Stimulated activated CD4-positive, alpha-beta T cell treated with anti-CD3 and anti-CD28 coated beads, TNF-alpha, amount 100 ng/mL, for 24 hours (primary cell): ENCODE data around the gene PIH1D1.

ENCODE experiments used
- DNase-seq, 3 experiments: peaks; one replicate each; pipeline ENCODE4 v3.0.0-alpha.2; 2020; ENCODE audit warnings: low read depth in 3 of 3

PIH1D1 gene

GRCh38 chr19:49451430-49452181, at the start of gene PIH1D1:
PIH1D1 (minus strand) TSS chr19:49451814; CDS start chr19:49451574, 240 bp downstream.
- peak; percentile 86 to 94 (median 93) for DNase-seq

- no peak for DNase-seq
Measured at GRCh38 chr19:49499030-49499670, 47.5 kb upstream of the PIH1D1 start.

DNA sequence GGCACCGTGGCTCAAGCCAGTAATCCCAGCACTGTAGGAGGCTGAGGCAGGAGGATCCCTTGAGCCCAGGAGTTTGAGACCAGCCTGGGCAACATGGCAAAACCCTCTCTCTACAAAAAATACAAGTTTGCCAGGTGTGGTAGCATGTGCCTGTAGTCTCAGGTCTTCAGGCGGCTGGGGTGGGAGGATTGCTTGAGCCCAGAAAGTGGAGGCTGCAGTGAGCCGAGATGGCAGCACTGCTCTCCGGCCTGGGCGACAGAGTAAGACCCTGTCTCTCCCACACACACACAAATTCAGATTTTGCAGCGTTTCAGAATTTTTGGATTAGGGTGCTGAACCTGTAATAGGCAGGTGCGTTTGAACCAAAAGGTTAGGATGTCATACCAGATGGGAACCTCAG, 46.9 kb upstream of the PIH1D1 start:
- no peak for DNase-seq

DNA sequence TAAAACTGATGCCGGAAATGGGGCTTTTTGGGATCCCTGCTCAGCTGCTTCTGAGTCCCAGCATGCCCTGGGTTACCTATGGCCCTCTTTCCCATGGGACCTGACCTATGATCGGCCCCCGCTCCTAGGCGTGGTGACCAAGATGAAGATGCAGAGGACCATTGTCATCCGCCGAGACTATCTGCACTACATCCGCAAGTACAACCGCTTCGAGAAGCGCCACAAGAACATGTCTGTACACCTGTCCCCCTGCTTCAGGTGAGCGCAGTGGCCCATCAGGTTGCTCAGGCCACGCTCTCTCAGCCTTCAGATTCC, 46.1 kb upstream of the PIH1D1 start:
- DNase-seq = no peak

- peak in 1 of 3 experiments; percentile 75 for DNase-seq
Measured at GRCh38 chr19:49497047-49497788, 45.6 kb upstream of the PIH1D1 start.

DNA sequence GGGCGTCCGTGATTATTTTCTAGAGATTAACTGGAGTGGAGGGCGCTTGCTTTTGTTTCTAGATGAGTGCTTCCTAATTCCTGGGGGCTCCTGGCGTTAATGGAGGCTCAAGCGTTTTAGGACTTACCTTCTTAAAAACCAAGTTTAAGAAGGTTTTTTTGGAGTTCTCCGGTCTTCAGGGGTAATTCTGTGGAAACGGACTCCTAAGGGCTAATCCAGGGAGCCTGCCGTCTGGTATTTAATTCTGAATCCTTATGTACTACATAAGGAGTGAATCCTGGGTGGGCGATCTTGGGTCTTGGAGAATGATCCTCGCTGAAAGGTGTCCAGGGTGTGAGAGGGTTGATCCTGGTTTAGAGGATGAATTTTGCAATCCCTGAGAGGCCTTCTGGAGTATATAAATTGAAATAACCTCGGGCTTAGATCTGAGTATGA, 45.0 kb upstream of the PIH1D1 start:
- DNase-seq = no peak

- DNase-seq = peak in 1 of 3 experiments; percentile 32
Measured at GRCh38 chr19:49492573-49493405, 41.2 kb upstream of the PIH1D1 start.

DNA sequence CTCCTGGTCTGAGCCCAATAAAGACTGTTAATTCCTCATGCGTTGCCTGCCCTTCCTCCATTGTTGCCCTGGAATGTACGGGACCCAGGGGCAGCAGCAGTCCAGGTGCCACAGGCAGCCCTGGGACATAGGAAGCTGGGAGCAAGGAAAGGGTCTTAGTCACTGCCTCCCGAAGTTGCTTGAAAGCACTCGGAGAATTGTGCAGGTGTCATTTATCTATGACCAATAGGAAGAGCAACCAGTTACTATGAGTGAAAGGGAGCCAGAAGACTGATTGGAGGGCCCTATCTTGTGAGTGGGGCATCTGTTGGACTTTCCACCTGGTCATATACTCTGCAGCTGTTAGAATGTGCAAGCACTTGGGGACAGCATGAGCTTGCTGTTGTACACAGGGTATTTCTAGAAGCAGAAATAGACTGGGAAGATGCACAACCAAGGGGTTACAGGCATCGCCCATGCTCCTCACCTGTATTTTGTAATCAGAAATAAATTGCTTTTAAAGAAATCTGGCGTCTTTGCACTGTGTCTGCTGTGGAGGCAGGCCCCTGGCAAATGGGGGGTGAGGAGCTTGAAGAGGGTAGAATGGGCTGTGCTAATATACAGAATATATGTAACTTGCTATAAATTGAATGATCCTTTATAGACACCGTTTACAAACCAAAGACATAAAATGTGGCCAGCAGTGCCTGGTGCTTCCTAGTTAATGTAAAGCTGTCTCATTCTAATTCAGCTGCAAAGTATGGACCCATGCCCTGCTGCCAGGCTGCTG, 40.4 kb upstream of the PIH1D1 start:
- DNase-seq = no peak

DNA sequence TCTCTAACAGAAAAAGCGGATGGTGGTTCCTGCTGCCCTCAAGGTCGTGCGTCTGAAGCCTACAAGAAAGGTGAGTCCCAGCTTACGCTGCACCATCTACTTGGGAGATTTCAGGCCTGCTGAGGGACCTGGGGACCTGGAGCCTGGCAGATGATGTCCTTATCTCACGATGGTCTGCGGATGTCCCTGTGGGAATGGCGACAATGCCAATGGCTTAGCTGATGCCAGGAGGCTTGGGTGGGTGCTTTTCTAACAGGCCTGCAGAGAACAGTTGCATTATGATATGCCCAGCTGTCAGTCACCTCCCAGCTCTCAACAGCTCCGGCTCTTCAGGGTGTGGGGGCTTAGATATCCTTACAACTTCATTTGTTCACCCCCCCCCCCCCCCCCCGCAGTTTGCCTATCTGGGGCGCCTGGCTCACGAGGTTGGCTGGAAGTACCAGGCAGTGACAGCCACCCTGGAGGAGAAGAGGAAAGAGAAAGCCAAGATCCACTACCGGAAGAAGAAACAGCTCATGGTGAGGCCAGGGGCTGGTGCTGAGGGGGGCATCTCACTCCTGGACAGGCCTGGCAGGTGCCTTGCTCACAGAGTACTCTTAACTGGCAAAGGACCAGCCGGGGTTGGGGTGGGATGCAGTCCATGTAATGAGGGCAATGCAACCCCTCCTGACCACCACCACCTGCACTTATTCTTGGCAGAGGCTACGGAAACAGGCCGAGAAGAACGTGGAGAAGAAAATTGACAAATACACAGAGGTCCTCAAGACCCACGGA, 39.6 kb upstream of the PIH1D1 start:
- DNase-seq = no peak

GRCh38 chr19:49490287-49491029, 38.8 kb upstream of the PIH1D1 start:
- no peak for DNase-seq

DNA sequence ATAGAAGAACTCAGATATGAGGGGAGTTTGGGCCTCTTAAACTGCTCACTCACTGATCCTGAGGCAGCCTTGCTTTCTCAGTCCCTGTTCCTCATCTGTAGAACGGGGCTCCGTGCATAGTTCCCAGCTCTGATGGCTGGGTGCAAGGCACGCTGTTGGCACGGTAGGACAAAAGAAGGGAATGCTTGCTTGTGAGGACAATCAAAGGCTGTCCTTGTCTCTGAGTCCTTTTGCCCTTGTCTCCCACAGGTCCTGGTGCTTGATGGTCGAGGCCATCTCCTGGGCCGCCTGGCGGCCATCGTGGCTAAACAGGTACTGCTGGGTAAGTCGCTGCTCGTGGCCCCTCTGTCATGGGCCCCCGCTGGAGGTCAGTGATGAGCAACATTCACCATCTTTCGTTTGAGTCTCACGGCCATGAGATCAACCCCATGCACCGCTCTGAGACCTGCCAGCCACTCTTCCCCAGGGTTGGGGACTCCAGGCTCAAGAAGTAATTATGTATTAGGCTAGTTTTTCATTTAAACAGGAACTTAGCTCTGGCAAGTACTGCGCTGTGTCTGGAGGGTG, 38.1 kb upstream of the PIH1D1 start:
- DNase-seq = peak in 1 of 3 experiments; percentile 39

- DNase-seq = peak in 1 of 3 experiments; percentile 33
Measured at GRCh38 chr19:49488863-49489537, 37.4 kb upstream of the PIH1D1 start.

DNA sequence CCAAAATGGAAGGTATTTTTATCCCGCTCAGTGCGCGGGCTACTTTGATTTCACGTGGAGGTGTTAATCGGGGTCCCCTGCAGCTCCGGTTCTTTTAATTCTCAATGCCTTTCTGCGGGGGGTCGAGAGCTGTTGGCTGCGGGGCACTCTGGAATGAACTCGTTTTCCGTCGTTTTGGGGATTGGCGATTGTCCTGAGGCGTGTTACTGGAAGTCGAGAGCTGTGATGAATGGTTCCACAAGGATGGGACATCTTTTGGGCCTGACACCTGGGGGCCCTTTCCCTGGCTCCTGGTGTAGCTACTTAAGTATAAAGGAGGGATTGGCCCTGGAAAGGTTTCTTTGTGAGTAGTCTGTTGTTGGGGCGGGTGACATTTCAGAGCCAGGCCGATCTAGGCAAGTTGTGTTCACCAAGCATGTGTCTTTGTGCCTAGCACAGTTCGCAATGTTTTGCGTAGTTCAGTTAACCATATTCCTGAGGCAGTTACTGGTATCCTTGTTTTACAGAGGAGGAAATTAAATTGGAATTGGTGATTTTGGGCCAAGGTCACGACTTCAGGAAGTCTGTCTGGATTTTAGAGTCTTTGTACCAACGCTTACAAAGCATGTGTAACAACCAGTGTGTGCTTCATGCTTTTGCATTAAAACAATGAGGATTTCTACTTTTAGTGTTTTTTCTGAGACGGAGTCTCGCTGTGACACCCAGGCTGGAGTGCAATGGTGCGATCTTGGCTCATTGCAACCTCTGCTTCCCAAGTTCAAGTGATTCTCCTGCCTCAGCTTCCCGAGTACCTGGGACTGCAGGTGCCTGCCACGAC, 36.6 kb upstream of the PIH1D1 start:
- DNase-seq = peak in 1 of 3 experiments; percentile 27

DNA sequence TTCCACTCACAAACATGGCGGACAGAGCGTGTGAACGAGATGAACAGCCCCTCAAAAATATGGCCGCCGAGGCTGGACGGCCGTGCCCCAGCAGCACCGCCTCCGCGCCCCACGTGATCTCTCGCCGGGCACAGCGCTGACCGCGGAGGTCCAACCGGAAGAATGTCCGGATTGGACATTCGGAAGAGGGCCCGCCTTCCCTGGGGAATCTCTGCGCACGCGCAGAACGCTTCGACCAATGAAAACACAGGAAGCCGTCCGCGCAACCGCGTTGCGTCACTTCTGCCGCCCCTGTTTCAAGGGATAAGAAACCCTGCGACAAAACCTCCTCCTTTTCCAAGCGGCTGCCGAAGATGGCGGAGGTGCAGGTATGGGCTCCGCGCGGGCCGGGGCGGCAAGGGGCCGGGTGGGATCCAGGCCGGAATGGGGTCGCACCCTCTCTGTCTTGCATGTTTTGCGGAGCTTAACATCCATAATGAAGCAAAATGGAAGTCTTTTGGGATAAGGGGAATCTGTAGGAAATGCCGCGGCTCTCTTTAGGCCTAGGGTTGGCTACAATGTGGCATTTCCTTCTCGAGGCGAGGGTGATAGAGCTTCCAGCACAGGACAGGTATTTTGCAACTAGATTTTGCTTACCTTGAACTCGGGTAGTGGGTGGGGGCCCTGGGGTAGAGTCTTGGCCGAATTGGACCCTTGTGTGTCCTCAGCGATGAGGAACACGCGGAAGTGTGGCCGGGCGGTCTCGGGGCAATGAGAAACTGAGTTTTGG, 35.8 kb upstream of the PIH1D1 start, which contains the start of gene RPL13A:
Gene RPL13A (plus strand): TSS at position 332 of the 769 bp plus-strand sequence. CDS start 22 bp downstream, at position 354.
- DNase-seq = peak; percentile 99 to 100 (median 99)

DNA sequence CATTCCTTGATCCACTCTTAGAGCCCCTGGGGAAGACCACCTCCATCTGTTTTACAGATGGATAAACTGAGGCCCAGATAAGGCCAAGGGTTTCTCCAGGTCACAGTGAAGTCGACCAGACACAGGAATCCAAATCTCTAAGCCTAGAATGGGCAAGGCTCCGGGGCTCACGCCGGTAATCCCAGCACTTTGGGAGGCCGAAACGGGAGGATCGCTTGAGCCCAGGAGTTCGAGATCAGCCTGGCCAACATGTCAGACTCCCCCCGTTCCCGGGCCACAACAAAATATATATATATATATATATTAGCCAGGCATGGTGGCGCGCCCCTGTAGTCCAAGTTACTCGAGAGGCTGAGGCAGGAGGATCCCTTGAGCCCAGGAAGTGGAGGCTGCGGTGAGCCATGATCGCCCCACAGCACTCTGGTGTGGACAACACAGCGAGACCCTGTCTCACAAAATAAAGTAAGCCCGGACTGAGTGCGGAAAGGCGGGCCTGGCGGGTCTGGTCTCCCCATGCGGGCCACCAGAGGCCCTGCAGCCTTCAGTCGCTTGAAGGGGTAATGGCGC, 35.2 kb upstream of the PIH1D1 start:
- no peak for DNase-seq

GRCh38 chr19:49486232-49486631, 34.6 kb upstream of the PIH1D1 start:
- DNase-seq = no peak
